HG02678 (cell line): ENCODE data around the gene EPM2AIP1.
"Not testable (repeated sequence)": the region's sequence is repeated elsewhere in the genome, so short reads cannot be mapped to it uniquely, and the experiment has no call there.

Source experiments
- ATAC-seq: cut with Tn5 transposase; IDR thresholded peaks from one replicate; pipeline ENCODE4 v1.9.1; 2021; ENCODE audit warnings: mild to moderate bottlenecking, moderate library complexity; ENCODE audit not compliant: unreplicated experiment

Gene EPM2AIP1

DNA sequence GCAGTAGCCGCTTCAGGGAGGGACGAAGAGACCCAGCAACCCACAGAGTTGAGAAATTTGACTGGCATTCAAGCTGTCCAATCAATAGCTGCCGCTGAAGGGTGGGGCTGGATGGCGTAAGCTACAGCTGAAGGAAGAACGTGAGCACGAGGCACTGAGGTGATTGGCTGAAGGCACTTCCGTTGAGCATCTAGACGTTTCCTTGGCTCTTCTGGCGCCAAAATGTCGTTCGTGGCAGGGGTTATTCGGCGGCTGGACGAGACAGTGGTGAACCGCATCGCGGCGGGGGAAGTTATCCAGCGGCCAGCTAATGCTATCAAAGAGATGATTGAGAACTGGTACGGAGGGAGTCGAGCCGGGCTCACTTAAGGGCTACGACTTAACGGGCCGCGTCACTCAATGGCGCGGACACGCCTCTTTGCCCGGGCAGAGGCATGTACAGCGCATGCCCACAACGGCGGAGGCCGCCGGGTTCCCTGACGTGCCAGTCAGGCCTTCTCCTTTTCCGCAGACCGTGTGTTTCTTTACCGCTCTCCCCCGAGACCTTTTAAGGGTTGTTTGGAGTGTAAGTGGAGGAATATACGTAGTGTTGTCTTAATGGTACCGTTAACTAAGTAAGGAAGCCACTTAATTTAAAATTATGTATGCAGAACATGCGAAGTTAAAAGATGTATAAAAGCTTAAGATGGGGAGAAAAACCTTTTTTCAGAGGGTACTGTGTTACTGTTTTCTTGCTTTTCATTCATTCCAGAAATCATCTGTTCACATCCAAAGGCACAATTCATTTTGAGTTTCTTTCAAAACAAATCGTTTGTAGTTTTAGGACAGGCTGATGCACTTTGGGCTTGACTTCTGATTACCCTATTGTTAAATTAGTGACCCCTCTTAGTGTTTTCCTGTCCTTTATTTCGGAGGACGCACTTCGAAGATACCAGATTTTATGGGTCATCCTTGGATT lies 674 bp upstream of the EPM2AIP1 start, which contains the start of gene MLH1:
TSS of gene MLH1 (plus strand) at position 193 of the 958 bp plus-strand sequence. CDS start at position 223, 30 bp downstream.
- peak; percentile 89 for ATAC-seq

DNA sequence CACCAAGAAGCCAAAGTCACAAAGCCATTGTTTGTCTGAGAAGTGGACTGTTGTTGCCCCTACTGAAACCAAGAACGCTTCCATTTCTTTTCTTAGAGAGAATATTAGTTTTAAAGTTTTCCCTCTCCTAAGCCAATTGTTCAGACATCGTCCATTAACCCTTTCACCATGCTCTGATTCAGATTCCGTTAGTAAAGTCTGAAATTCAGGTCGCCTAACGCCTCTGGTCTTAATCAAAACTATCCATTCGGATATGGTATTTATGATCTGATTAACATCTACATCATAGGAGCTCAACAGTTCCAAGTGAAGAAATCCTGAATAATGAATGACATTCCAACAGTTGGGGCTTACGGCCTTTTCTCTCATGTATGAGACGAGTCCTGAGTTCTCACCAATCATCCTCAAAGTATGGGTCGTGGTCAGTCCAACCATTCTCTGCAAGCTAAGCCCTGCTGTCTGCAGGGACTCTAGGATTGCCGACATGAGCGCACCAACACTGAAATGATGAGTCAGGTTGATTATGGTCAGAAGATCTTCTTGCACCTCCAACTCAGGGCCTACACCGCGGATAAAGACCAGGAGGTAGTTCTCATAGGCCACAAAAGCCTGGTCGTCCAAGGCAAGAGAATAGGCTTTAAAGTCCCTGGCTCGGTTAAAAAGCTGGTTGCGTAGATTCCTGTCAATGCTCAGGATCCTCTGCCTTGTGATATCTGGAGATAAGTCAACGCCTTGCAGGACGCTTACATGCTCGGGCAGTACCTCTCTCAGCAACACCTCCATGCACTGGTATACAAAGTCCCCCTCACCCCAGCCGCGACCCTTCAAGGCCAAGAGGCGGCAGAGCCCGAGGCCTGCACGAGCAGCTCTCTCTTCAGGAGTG lies 767 bp downstream of the EPM2AIP1 start:
- no peak for ATAC-seq

GRCh38 chr3:36991147-36991546 lies 1.8 kb downstream of the EPM2AIP1 start:
- no peak for ATAC-seq

GRCh38 chr3:36989568-36989967 lies 3.4 kb downstream of the EPM2AIP1 start:
- ATAC-seq: no peak

GRCh38 chr3:36989005-36989404 lies 3.9 kb downstream of the EPM2AIP1 start:
- ATAC-seq: no peak

DNA sequence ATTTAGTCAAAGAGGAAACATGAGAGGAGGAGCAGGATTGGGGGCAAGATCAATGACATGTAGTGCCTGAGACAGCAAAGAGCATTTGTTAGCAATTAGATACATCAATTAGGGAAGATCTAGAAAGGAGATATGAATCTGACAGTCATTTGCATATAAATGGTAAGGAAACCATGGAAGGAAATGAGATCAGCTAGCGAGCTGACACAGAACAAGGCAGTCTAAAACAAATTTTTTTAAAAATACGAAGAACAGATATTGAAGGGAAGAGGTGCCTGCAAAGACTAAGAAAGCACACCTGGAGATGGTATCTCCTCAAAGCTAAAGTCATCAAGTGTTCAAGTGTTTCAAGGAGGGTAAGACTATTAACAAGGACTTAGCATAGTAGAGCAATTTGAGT lies 4.6 kb downstream of the EPM2AIP1 start:
- ATAC-seq: no peak

DNA sequence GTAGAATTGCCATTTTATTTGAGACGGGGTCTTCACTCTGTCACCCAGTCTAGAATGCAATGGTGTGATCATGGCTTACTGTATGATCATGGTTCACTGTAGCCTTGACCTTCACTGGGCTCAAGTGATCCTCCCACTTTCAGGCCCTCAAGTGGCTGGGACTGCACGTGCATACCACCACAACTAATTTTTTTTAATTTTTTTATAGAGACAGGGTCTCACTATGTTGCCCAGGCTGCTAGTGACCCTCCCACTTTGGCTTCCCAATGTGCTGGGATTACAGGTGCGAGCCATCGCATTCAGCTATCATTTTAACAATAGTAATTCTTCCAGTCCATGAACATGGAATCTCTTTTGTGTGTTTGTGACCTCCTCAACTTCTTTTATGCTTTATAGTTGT lies 11.9 kb downstream of the EPM2AIP1 start:
- no peak for ATAC-seq

DNA sequence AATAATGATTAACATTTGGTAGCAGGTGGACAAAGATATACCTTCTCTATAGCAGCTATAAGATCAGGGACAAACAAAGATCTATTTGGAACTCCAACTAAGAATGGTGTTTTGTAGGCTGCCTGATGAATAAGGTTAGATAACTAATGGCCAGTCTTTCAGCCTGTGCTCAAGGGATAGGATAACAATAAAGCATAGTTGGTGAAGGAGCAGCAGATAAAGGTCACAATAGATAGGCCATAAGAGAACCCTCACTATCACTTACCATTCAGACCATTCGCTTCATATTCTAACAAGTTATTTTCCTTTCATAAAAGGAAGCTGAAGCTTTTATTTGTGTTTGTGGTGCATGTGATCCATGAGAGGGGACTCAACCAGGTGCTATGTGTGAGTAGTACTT lies 19.8 kb downstream of the EPM2AIP1 start:
- no peak for ATAC-seq

DNA sequence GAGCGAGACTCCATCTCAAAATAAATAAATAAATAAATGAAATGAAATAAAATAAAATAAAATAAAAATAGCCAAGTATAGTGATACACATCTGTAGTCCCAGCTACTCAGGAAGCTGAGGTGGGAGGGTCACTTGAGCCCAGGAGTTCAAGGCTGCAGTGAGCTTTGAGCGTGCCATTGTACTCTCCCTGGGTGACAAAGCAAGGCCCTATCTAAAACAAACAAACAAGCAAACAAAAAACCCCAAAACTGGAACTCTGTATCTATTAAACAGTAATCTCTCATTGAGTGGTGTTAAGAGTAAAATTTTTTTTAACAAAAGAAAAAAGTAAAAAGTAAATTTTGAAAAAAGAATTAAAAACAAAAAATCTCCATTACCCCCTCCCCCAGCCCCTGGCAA lies 20.8 kb downstream of the EPM2AIP1 start:
- no peak for ATAC-seq

DNA sequence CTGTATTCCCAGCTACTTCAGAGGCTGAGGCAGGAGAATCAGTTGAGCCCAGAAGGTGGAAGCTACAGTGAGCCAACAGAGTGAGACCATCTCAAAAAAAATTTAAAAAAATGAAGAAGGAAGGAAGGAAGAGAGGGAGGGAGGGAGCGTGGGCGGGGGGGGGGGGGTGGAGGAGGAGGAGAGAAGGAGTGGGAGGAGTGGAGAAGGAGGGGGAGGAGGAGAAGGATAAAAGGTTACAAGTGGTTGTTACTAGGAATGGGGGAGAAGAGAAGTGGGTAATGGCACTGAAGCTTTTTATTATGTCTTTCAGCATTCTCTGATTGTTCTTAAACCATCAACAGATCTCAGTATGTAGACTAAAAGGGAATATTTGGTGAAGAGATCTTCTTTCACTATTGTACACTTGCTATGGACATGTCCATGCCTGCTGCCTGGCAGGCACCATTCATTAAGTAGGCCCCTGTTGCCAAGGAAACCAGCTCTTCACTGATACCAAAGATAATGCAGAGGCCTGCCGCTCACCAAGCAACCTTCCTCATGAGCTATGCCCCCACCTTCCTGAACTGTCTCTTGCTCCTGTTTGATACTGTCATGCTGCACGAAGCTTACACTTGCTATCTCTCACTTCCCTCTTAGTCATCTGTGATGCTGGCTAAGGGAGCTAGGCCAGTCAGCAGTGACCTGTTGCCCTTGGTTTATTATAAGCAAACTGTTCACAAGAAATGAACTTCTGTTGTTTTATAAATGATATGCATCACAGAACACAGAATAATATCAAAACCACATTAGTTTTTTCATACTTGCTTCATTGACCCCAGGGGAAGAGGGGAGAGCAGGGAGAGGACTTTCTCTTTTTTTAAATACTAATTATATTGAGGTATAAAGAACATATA lies 23.1 kb downstream of the EPM2AIP1 start:
- ATAC-seq: peak; percentile 98

DNA sequence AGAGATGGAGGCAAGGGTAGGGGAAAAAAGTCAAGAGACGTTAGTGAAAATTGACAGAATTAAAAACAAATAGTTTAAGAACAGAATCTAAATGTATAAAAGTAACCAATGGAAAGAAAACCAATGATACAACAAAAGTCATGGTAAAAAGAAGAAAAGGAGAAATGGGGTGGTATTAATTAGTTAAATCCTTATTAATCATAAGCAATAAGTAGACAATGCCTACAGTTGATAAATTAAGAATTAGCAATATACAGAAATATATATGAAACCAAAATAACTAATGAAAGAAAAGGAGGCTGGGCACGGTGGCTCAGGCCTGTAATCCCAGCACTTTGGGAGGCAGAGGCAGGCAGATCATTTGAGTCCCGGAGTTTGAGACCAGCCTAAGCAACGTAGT lies 23.8 kb downstream of the EPM2AIP1 start:
- no peak for ATAC-seq

GRCh38 chr3:36965440-36965839 lies 27.5 kb downstream of the EPM2AIP1 start:
- ATAC-seq: no peak

DNA sequence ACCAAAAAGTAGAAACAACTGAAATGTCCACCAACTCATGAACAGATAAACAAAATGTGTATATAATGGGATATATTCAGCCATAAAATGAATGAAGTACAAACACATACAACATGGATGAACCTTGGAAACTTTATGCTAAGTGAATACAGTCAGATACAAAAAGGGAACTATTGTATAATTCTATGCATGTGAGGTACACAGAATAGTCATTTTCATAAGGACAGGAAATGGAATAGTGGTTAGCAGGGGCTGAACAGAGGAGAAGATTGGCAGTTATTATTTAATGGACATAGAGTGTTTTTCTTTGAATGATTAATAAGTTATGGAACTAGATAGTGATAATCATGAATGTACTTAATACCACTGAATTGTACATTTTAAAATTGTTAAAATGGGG lies 28.1 kb downstream of the EPM2AIP1 start:
- ATAC-seq: peak; percentile 55

GRCh38 chr3:36964331-36964730 lies 28.6 kb downstream of the EPM2AIP1 start:
- no peak for ATAC-seq

DNA sequence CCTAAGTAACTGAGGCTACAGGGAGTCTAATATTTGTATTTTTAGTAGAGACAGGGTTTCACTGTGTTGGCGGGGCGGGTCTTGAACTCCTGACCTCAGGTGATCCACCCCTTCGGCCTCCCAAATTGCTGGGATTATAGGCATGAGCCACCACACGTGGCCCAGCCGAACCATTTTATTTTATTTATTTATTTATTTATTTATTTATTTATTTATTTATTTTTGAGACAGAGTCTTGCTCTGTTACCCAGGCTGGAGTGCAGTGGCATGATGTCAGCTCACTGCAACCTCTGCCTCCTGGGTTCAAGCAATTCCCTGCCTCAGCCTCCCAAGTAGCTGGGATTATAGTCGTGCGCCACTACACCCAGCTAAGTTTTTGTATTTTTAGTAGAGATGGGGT lies 29.9 kb downstream of the EPM2AIP1 start:
- ATAC-seq: not testable (repeated sequence)

DNA sequence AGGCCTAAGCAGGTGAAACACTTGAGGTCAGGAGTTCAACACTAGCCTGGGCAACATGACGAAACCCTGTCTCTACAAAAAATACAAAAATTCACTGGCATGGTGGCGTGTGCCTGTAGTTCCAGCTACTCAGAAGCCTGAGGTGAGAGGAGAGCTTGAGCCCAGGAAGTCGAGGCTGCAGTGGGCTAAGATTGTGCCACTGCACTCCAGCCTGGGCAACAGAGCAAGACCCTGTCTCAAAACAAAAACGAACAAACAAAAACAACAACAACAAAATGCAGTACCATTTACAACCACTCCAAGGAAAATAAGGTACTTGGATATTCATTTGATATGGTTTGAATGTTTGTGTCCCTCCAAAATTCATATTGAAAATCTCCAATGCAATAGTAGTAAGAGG lies 32.4 kb downstream of the EPM2AIP1 start:
- no peak for ATAC-seq

DNA sequence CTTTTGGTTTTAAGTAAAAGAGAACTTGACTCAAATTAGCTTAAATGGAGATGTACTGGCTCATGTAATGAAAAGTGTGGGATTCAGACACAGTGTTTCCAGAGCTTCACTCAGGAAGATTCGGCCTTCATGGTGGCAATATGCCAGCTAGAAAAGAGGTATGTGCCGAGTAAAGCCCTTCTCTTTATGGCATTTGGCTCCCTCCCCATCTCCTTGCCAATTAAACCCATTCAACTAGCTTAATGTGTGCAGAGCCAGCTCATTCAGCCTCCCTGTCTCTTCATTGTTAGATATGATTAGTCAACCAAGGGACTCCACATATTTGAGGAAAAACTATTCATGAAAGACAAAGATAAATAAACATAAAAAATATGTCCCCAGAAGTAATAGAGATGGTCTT lies 33.1 kb downstream of the EPM2AIP1 start:
- ATAC-seq: no peak

DNA sequence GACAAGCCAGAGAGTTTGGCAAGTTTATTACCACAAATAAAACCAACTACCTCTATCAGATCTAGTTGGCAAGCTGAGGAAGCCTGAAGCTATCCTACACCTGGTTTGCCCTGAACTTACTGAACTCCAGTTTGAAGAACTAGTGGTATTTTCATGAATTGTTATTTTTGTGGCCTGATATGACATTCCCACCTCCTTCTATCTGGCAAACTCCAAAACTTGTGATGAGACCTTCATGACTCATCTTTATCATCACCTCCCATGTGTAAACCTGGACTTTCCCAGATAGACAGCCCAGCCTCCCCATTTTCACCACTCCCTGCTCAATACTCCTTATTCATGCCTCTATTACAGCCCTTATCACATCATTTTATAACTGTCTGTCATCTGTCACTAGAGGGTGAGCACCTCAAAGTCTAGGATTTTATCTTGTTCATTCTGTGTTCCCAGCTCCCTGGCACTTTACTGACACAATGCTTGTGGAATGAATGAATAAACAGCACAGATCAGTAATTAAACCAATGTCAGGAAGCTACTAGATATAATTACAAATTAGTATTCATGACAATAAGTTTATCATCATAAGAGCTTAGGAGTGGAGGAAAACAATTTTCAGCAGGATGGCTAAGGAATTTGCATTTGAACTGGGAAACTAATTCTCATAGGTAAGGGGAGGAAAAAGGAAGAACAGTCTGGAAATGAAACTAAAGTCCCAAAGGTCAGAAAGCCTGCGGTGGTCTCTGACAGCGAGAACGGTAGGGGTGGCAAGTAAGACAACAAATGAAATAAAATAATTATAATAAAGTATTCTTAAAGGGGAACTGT lies 34.9 kb downstream of the EPM2AIP1 start:
- ATAC-seq: no peak

GRCh38 chr3:36957063-36957462 lies 35.9 kb downstream of the EPM2AIP1 start:
- no peak for ATAC-seq

DNA sequence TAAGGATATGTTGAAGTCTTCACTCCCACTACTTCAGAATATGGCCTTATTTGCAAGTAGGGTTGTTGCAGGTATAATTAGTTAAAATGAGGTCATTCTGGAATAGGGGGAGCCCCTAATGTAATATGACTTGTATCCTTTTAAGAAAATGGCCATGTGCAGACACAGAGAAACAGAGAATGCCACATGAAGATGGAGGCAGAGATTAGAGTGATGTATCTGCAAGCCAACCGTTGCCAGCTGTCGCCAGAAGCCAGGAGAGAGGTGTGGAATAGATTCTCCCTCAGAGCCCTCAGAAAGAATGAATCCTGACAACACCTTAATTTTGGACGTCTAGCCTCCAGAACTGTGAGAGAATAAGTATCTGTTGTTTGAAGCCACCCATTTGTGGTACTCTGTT lies 36.8 kb downstream of the EPM2AIP1 start:
- no peak for ATAC-seq
